GM23338 (cell line): Measurements from ENCODE around the gene GPATCH3.
"Not testable (repeated sequence)": the region's sequence is repeated elsewhere in the genome, so short reads cannot be mapped to it uniquely, and the experiment has no call there.

ENCODE experiments used
- CREB1 ChIP-seq: fragments of 250-450 bp; sonication (Bioruptor Pico); IDR thresholded peaks from 2 replicates; pipeline ENCODE4 v1.5.0; 2020; ENCODE audit warnings: low read depth, mild to moderate bottlenecking, moderate library complexity
- EZH2 ChIP-seq: fragments of 200-600 bp; sonication (generic); IDR thresholded peaks from one replicate; pipeline ENCODE4 v1.8.0; 2017; ENCODE audit warnings: antibody characterized with exemption, mild to moderate bottlenecking, low read depth; ENCODE audit not compliant: unreplicated experiment
- EZH2phosphoT487 ChIP-seq: fragments of 200-600 bp; sonication (generic); IDR thresholded peaks from one replicate; pipeline ENCODE4 v1.8.1; 2018; ENCODE audit warnings: antibody characterized with exemption; ENCODE audit not compliant: unreplicated experiment
- JUNB ChIP-seq: IDR thresholded peaks from one replicate; pipeline ENCODE4 v1.6.1; 2016; ENCODE audit warnings: antibody characterized with exemption; ENCODE audit not compliant: unreplicated experiment
- NANOG ChIP-seq: IDR thresholded peaks from 2 replicates; pipeline ENCODE4 v1.6.1; 2016; ENCODE audit warnings: antibody characterized with exemption, borderline replicate concordance
- POLR2AphosphoS5 ChIP-seq: IDR thresholded peaks from 2 replicates; pipeline ENCODE4 v1.6.1; 2016; ENCODE audit warnings: antibody characterized with exemption, low read depth
- ZNF114 ChIP-seq: fragments of 250-450 bp; sonication (Bioruptor Pico); IDR thresholded peaks from 2 replicates; pipeline ENCODE4 v1.5.0; 2020; ENCODE audit warnings: mild to moderate bottlenecking, moderate library complexity
- ZNF331 ChIP-seq: fragments of 250-450 bp; sonication (Bioruptor Pico); IDR thresholded peaks from 2 replicates; pipeline ENCODE4 v1.5.0; 2020; ENCODE audit warnings: low read depth, mild to moderate bottlenecking, moderate library complexity
- TF ChIP-seq, protein P1 (sequence below): IDR thresholded peaks from one replicate; pipeline ENCODE4 v1.6.1; 2018; ENCODE audit warnings: antibody characterized with exemption; ENCODE audit not compliant: unreplicated experiment
- TF ChIP-seq, protein P2 (sequence below), 2 experiments: fragments of 200-600 bp in 1 of 2; sonication (generic) in 1 of 2; conservative IDR thresholded peaks; 2 replicates each; pipeline versions ENCODE4 v1.5.1 to v1.6.1; 2016 to 2017; ENCODE audit warnings: antibody characterized with exemption in 2 of 2, low read depth in 2 of 2, mild to moderate bottlenecking in 2 of 2, moderate library complexity in 1 of 2

DNA sequence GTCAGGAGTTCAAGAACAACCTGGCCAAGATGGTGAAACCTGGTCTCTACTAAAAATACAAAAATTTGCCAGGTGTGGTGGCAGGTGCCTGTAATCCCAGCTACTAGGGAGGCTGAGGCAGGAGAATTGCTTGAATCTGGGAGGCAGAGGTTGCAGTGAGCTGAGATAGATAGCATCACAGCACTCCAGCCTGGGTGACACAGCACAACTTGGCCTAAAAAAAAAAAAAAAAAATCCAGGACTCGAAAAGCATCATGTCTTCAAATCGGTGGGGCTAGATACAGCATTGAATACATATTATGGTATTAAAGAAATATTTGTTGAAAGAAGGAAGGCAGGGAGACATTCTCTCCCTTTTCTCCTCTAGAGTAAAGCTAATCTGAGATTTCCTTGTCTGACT lies 27.2 kb downstream of the GPATCH3 start:
- TF ChIP-seq, protein P1, sequence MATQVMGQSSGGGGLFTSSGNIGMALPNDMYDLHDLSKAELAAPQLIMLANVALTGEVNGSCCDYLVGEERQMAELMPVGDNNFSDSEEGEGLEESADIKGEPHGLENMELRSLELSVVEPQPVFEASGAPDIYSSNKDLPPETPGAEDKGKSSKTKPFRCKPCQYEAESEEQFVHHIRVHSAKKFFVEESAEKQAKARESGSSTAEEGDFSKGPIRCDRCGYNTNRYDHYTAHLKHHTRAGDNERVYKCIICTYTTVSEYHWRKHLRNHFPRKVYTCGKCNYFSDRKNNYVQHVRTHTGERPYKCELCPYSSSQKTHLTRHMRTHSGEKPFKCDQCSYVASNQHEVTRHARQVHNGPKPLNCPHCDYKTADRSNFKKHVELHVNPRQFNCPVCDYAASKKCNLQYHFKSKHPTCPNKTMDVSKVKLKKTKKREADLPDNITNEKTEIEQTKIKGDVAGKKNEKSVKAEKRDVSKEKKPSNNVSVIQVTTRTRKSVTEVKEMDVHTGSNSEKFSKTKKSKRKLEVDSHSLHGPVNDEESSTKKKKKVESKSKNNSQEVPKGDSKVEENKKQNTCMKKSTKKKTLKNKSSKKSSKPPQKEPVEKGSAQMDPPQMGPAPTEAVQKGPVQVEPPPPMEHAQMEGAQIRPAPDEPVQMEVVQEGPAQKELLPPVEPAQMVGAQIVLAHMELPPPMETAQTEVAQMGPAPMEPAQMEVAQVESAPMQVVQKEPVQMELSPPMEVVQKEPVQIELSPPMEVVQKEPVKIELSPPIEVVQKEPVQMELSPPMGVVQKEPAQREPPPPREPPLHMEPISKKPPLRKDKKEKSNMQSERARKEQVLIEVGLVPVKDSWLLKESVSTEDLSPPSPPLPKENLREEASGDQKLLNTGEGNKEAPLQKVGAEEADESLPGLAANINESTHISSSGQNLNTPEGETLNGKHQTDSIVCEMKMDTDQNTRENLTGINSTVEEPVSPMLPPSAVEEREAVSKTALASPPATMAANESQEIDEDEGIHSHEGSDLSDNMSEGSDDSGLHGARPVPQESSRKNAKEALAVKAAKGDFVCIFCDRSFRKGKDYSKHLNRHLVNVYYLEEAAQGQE = not testable (repeated sequence)
- TF ChIP-seq, protein P2, sequence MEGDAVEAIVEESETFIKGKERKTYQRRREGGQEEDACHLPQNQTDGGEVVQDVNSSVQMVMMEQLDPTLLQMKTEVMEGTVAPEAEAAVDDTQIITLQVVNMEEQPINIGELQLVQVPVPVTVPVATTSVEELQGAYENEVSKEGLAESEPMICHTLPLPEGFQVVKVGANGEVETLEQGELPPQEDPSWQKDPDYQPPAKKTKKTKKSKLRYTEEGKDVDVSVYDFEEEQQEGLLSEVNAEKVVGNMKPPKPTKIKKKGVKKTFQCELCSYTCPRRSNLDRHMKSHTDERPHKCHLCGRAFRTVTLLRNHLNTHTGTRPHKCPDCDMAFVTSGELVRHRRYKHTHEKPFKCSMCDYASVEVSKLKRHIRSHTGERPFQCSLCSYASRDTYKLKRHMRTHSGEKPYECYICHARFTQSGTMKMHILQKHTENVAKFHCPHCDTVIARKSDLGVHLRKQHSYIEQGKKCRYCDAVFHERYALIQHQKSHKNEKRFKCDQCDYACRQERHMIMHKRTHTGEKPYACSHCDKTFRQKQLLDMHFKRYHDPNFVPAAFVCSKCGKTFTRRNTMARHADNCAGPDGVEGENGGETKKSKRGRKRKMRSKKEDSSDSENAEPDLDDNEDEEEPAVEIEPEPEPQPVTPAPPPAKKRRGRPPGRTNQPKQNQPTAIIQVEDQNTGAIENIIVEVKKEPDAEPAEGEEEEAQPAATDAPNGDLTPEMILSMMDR (conservative IDR thresholded peaks at IDR 0.05; ENCODE audit: low read depth in 2 of 2) = not testable (repeated sequence)
- not testable (repeated sequence) for TF ChIP-seq EZH2; POLR2AphosphoS5; EZH2phosphoT487; ZNF331 (CRISPR knock-in tag); JUNB; NANOG; CREB1 (CRISPR knock-in tag); ZNF114
